NCI-H1694 treated with DMSO at 0.1 percent for 48 hours (cell line): ENCODE results near the gene OAS3.

Experiments
- DNase-seq: peaks from one replicate; lab custom pipeline; 2025; lab: John Stamatoyannopoulos, UW

Gene OAS3

GRCh38 chr12:112961536-112961935 lies 23.3 kb downstream of the OAS3 start:
- DNase-seq, result no peak

GRCh38 chr12:112962561-112962960 lies 24.3 kb downstream of the OAS3 start:
- no peak for DNase-seq

GRCh38 chr12:112963227-112963861 lies 25.1 kb downstream of the OAS3 start:
- DNase-seq, result no peak

GRCh38 chr12:112964067-112964670 lies 25.9 kb downstream of the OAS3 start:
- DNase-seq, result no peak

GRCh38 chr12:112964915-112965314 lies 26.6 kb downstream of the OAS3 start:
- DNase-seq, result no peak

GRCh38 chr12:112965643-112966042 lies 27.4 kb downstream of the OAS3 start:
- DNase-seq, result no peak

GRCh38 chr12:112967306-112967705 lies 29.0 kb downstream of the OAS3 start:
- DNase-seq, result no peak

GRCh38 chr12:112967858-112968257 lies 29.6 kb downstream of the OAS3 start:
- no peak for DNase-seq

GRCh38 chr12:112969547-112970306 lies 31.5 kb downstream of the OAS3 start:
- no peak for DNase-seq

- no peak for DNase-seq
Measured at GRCh38 chr12:112970391-112970790, 32.1 kb downstream of the OAS3 start.

- DNase-seq, result peak; percentile 67
Measured at GRCh38 chr12:112971248-112971647, 33.0 kb downstream of the OAS3 start.

- DNase-seq, result no peak
Measured at GRCh38 chr12:112973011-112973735, 34.9 kb downstream of the OAS3 start.

- peak; percentile 25 for DNase-seq
Measured at GRCh38 chr12:112973818-112974231, 35.6 kb downstream of the OAS3 start.

GRCh38 chr12:112974904-112975303 lies 36.6 kb downstream of the OAS3 start:
- no peak for DNase-seq

- DNase-seq, result no peak
Measured at GRCh38 chr12:112977139-112977538, 38.9 kb downstream of the OAS3 start.

- DNase-seq, result no peak
Measured at GRCh38 chr12:112977641-112978040, 39.4 kb downstream of the OAS3 start.

GRCh38 chr12:112978163-112979040 lies 40.1 kb downstream of the OAS3 start, which contains the start of gene OAS2:
Gene OAS2, plus strand, starts transcription at chr12:112978519. Its CDS starts 90 bp downstream, at chr12:112978609.
- DNase-seq, result no peak

- DNase-seq, result no peak
Measured at GRCh38 chr12:112979041-112979680, 40.9 kb downstream of the OAS3 start.

- DNase-seq, result no peak
Measured at GRCh38 chr12:112980491-112981158, 42.4 kb downstream of the OAS3 start.

GRCh38 chr12:112985642-112986290 lies 47.5 kb downstream of the OAS3 start:
- DNase-seq, result no peak
